Tibial nerve (tissue), 4 donors: ENCODE data around the gene FUT8. TPM values are rescaled to one million over a fixed set of nuclear protein-coding genes. Genes with fewer than 3 reads are reported as not detected.

Experiments used
- DNase-seq, 2 donors: peaks; one replicate each; pipeline ENCODE4 v3.0.0-alpha.2; 2019; ENCODE audit warnings: low spot score in 2 of 2
- H3K27ac ChIP-seq, 4 donors: fragments of 200-600 bp; sonication (generic) in 3 of 4; one replicate each; pipeline ENCODE4 v1.5.1; 2017 to 2019; ENCODE audit warnings: mild to moderate bottlenecking in 1 of 4
- H3K27me3 ChIP-seq, 2 donors: fragments of 200-600 bp; sonication (generic) in 1 of 2; one replicate each; pipeline versions ENCODE4 v1.5.1 to v1.6.0; 2017 to 2019
- H3K36me3 ChIP-seq, 3 donors: fragments of 200-600 bp; sonication (generic); one replicate each; pipeline ENCODE4 v1.5.1; 2018 to 2019
- H3K4me1 ChIP-seq, 4 donors: fragments of 200-600 bp; sonication (generic) in 3 of 4; one replicate each; pipeline ENCODE4 v1.5.1; 2017 to 2019
- H3K4me3 ChIP-seq, 4 donors: fragments of 200-600 bp; sonication (generic) in 3 of 4; one replicate each; pipeline ENCODE4 v1.5.1; 2017 to 2019; ENCODE audit warnings: mild to moderate bottlenecking in 1 of 4, moderate library complexity in 1 of 4
- H3K9me3 ChIP-seq, 4 donors: fragments of 200-600 bp; sonication (generic) in 3 of 4; one replicate each; pipeline ENCODE4 v1.5.1; 2017 to 2019
- CTCF ChIP-seq, 5 experiments: fragments of 200-600 bp in 3 of 5; fragments of 450-650 bp in 2 of 5; sonication (generic) in 3 of 5; IDR thresholded peaks; one replicate each; pipeline ENCODE4 v1.5.1; 2016 to 2019; ENCODE audit warnings: antibody characterized with exemption in 5 of 5, mild to moderate bottlenecking in 3 of 5, moderate library complexity in 2 of 5
- EP300 ChIP-seq, 2 donors: sonication (generic); formaldehyde crosslinking; IDR thresholded peaks; one replicate each; pipeline ENCODE4 v1.6.1; 2017; ENCODE audit warnings: antibody characterized with exemption in 2 of 2, mild to moderate bottlenecking in 1 of 2
- POLR2A ChIP-seq, 2 donors: fragments of 450-650 bp; IDR thresholded peaks; one replicate each; pipeline ENCODE4 v1.6.1; 2017; ENCODE audit warnings: antibody characterized with exemption in 2 of 2, mild to moderate bottlenecking in 2 of 2, moderate library complexity in 2 of 2
- WGBS, 2 donors: methylation state at CpG; one replicate each; pipeline ENCODE4 v1.1.5; 2018; 5-methylcytosine and 5-hydroxymethylcytosine counted together
- small RNA-seq: library from RNA; depleted of rRNA; stranded (forward); fragments of <200 nt; gene quantifications from one replicate; pipeline ENCODE3, GENCODE V24; 2016
- total RNA-seq, 4 donors: library from RNA; depleted of rRNA; stranded (reverse); fragments of >200 nt; gene quantifications; one replicate each; pipeline ENCODE4 v1.1.0, GENCODE V29; 2016

Gene FUT8
- total RNA-seq, 4 donors from 2014 or later = 69.6 to 114 (median 91.2) TPM

GRCh38 chr14:65790172-65790815, 377.8 kb downstream of the FUT8 start:
- Histone ChIP-seq H3K4me1 (no peaks in the 10 kb centered on the region), H3K27ac (no peak overlapping the region), H3K4me3 (no peak overlapping the region), H3K9me3 (no peaks in the 10 kb centered on the region), H3K27me3 (no peaks in the 10 kb centered on the region), H3K36me3 (no peaks in the 10 kb centered on the region)
- no peak for DNase-seq
- TF ChIP-seq CTCF (IDR thresholded peaks at IDR 0.05) = no peak
- no peak for TF ChIP-seq EP300 (IDR thresholded peaks at IDR 0.05)
- no peak for TF ChIP-seq POLR2A (IDR thresholded peaks at IDR 0.05)
- WGBS, 2 donors = 43 to 44% methylated on average over 7 of the region's 7 CpGs

GRCh38 chr14:65791191-65791981, 378.9 kb downstream of the FUT8 start:
- Histone ChIP-seq H3K4me1 (no peaks in the 10 kb centered on the region), H3K27me3 (no peaks in the 10 kb centered on the region), H3K27ac (no peak overlapping the region), H3K9me3 (no peaks in the 10 kb centered on the region), H3K4me3 (no peak overlapping the region), H3K36me3 (no peaks in the 10 kb centered on the region)
- 68 to 71% methylated on average over 14 of the region's 14 CpGs for WGBS, 2 donors
- no peak for DNase-seq
- TF ChIP-seq POLR2A (IDR thresholded peaks at IDR 0.05) (no peak), EP300 (IDR thresholded peaks at IDR 0.05) (no peak), CTCF (IDR thresholded peaks at IDR 0.05) (no peak)

GRCh38 chr14:65792208-65792905, 379.8 kb downstream of the FUT8 start:
- H3K27ac ChIP-seq = no peak overlapping the region
- WGBS, 2 donors = 82 to 86% methylated on average over 9 of the region's 9 CpGs

More at GRCh38 chr14:65792208-65792905, 379.8 kb downstream of the FUT8 start:
- Histone ChIP-seq H3K27me3 (no peaks in the 10 kb centered on the region), H3K4me1 (no peaks in the 10 kb centered on the region), H3K4me3 (no peak overlapping the region), H3K36me3 (no peaks in the 10 kb centered on the region), H3K9me3 (no peaks in the 10 kb centered on the region)
- TF ChIP-seq POLR2A (IDR thresholded peaks at IDR 0.05) (no peak), EP300 (IDR thresholded peaks at IDR 0.05) (no peak), CTCF (IDR thresholded peaks at IDR 0.05) (no peak)
- no peak for DNase-seq

Small RNA genes lying within 50 kb of the gene (small RNA-seq; reads per million reads assigned to genes)
- gene MIR625 = not detected
